WTC11 (cell line): Measurements from ENCODE around the gene CCDC77. TPM values are rescaled to one million over a fixed set of nuclear protein-coding genes. Genes with fewer than 3 reads are reported as not detected.
"Not testable (repeated sequence)": the region's sequence is repeated elsewhere in the genome, so short reads cannot be mapped to it uniquely, and the experiment has no call there.

Experiments
- ATAC-seq: fragments of 200-7000 bp; cut with Tn5 transposase; 2 replicates; pipeline ENCODE4 v1.10.0; 2021; ENCODE audit warnings: mild to moderate bottlenecking, moderate library complexity
- CTCF ChIA-PET: fragments of 300-600 bp; sonication (Branson Sonifier 250); formaldehyde crosslinking; loops from one replicate; lab custom pipeline; 2021; ENCODE audit warnings: antibody characterized with exemption; lab: Charles Lee
- POLR2A ChIA-PET: fragments of 350-600 bp; sonication (Branson Sonifier 250); formaldehyde crosslinking; loops from one replicate; lab custom pipeline; 2021; ENCODE audit warnings: antibody characterized with exemption; lab: Charles Lee
- DNase-seq: peaks from one replicate; pipeline ENCODE4 v3.0.0; 2021; ENCODE audit warnings: low spot score
- H3K27ac Mint-ChIP-seq: 2 replicates; pipeline ENCODE4 v1.8.0; 2021; ENCODE audit warnings: mixed read lengths
- H3K27me3 Mint-ChIP-seq: 2 replicates; pipeline ENCODE4 v1.8.0; 2021; ENCODE audit warnings: low read depth, mild to moderate bottlenecking, moderate library complexity, mixed read lengths
- H3K36me3 Mint-ChIP-seq: 2 replicates; pipeline ENCODE4 v1.8.0; 2021; ENCODE audit warnings: mixed read lengths
- H3K4me1 Mint-ChIP-seq: 2 replicates; pipeline ENCODE4 v1.8.0; 2022; ENCODE audit warnings: mixed read lengths
- H3K4me3 Mint-ChIP-seq: 2 replicates; pipeline ENCODE4 v1.8.0; 2021; ENCODE audit warnings: mild to moderate bottlenecking, moderate library complexity, mixed read lengths
- H3K9me3 Mint-ChIP-seq: 2 replicates; pipeline ENCODE4 v1.8.0; 2021; ENCODE audit warnings: mixed read lengths
- CBFB ChIP-seq: sonication (generic); formaldehyde crosslinking; IDR thresholded peaks from 2 replicates; pipeline ENCODE4 v1.8.1; 2022; ENCODE audit warnings: mild to moderate bottlenecking, low read depth, missing genetic modification reagents
- ETV6 ChIP-seq: sonication (generic); formaldehyde crosslinking; IDR thresholded peaks from 2 replicates; pipeline ENCODE4 v1.8.1; 2022; ENCODE audit warnings: mild to moderate bottlenecking, missing genetic modification reagents
- JUN ChIP-seq: sonication (generic); formaldehyde crosslinking; IDR thresholded peaks from 2 replicates; pipeline ENCODE4 v1.8.0; 2023; ENCODE audit warnings: mild to moderate bottlenecking, missing genetic modification reagents
- NFYB ChIP-seq: sonication (generic); formaldehyde crosslinking; conservative IDR thresholded peaks from 2 replicates; pipeline ENCODE4 v1.8.0; 2022; ENCODE audit warnings: low read depth, missing genetic modification reagents
- NR2C2 ChIP-seq: sonication (generic); formaldehyde crosslinking; IDR thresholded peaks from 2 replicates; pipeline ENCODE4 v1.8.0; 2022; ENCODE audit warnings: mild to moderate bottlenecking, missing genetic modification reagents
- PREB ChIP-seq: sonication (generic); formaldehyde crosslinking; IDR thresholded peaks from 2 replicates; pipeline ENCODE4 v1.8.1; 2022; ENCODE audit warnings: mild to moderate bottlenecking, missing genetic modification reagents, moderate library complexity, borderline replicate concordance
- PRRX2 ChIP-seq: fragments of 250-450 bp; sonication (Bioruptor Pico); IDR thresholded peaks from 2 replicates; pipeline ENCODE4 v1.8.0; 2021; ENCODE audit warnings: mild to moderate bottlenecking
- TEAD1 ChIP-seq: sonication (generic); formaldehyde crosslinking; IDR thresholded peaks from 2 replicates; pipeline ENCODE4 v1.8.0; 2022; ENCODE audit warnings: mild to moderate bottlenecking, missing genetic modification reagents
- ZNF121 ChIP-seq: sonication (generic); formaldehyde crosslinking; IDR thresholded peaks from 2 replicates; pipeline ENCODE4 v1.8.0; 2023; ENCODE audit warnings: missing genetic modification reagents
- ZNF671 ChIP-seq: fragments of 250-450 bp; sonication (Bioruptor Pico); IDR thresholded peaks from 2 replicates; pipeline ENCODE4 v1.8.0; 2021; ENCODE audit warnings: mild to moderate bottlenecking
- total RNA-seq: library from RNA; stranded (reverse); gene quantifications from 3 replicates; pipeline ENCODE4 v1.2.3, GENCODE V29; 2021
- TF ChIP-seq, protein P1 (sequence below): fragments of 250-450 bp; sonication (Bioruptor Pico); IDR thresholded peaks from 2 replicates; pipeline ENCODE4 v1.8.0; 2021; ENCODE audit warnings: mild to moderate bottlenecking
- TF ChIP-seq, protein P2 (sequence below): sonication (generic); formaldehyde crosslinking; conservative IDR thresholded peaks from 2 replicates; pipeline ENCODE4 v1.8.1; 2022; ENCODE audit warnings: mild to moderate bottlenecking, missing genetic modification reagents
- TF ChIP-seq, protein P3 (sequence below): sonication (generic); formaldehyde crosslinking; IDR thresholded peaks from 2 replicates; pipeline ENCODE4 v1.8.1; 2023; ENCODE audit warnings: mild to moderate bottlenecking, moderate library complexity, missing genetic modification reagents
- TF ChIP-seq, protein P4 (sequence below): fragments of 250-450 bp; sonication (Bioruptor Pico); IDR thresholded peaks from 2 replicates; pipeline ENCODE4 v1.9.0; 2021; ENCODE audit warnings: mild to moderate bottlenecking, borderline replicate concordance

CCDC77 gene
- total RNA-seq, 1 experiment from 2014 or later = 24.2 TPM

- TF ChIP-seq CBFB (CRISPR knock-in tag) (no peak), NFYB (CRISPR knock-in tag) (no peak)
- TF ChIP-seq, protein P1, sequence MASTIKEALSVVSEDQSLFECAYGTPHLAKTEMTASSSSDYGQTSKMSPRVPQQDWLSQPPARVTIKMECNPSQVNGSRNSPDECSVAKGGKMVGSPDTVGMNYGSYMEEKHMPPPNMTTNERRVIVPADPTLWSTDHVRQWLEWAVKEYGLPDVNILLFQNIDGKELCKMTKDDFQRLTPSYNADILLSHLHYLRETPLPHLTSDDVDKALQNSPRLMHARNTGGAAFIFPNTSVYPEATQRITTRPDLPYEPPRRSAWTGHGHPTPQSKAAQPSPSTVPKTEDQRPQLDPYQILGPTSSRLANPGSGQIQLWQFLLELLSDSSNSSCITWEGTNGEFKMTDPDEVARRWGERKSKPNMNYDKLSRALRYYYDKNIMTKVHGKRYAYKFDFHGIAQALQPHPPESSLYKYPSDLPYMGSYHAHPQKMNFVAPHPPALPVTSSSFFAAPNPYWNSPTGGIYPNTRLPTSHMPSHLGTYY = no peak
These were observed 33.5 kb upstream of the CCDC77 start (continued) for GRCh38 chr12:367972-368371.

- CTCF ChIA-PET, ATAC-seq, H3K4me1 Mint-ChIP-seq, DNase-seq, H3K27me3 Mint-ChIP-seq, H3K27ac Mint-ChIP-seq, POLR2A ChIA-PET, H3K4me3 Mint-ChIP-seq: not testable (repeated sequence)
- Mint-ChIP-seq H3K36me3 (peaks cover 86% of the 10 kb centered on the region), H3K9me3 (peaks cover 49% of the 10 kb centered on the region)
These were observed 30.5 kb upstream of the CCDC77 start for GRCh38 chr12:370739-371485.

DNA sequence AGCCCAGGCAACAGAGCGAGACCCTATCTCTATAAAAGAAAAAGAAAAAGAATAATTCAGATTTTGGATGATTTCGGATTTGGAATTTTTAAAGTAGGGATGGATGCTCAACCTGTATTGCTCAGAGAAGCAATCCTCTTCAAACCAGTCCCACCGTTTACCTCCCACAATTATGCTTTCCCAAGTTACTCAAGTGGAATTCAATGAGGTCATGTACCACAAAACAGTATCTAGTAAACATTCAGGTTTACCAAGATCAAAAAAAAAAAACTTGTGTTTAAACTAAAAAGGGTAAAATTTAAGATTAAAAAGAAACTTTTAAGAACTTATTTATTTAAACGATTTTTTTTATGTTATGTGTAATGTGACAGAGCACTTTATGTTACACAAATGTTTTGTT is 14.8 kb upstream of the CCDC77 start:
- DNase-seq = no peak
- Mint-ChIP-seq H3K4me1 (peaks cover 20% of the 10 kb centered on the region), H3K27ac (no peak overlapping the region), H3K36me3 (peaks cover 26% of the 10 kb centered on the region), H3K27me3 (no peaks in the 10 kb centered on the region; the same call in 1 of the 2 replicates), H3K9me3 (no peaks in the 10 kb centered on the region), H3K4me3 (no peak overlapping the region; the same call in 1 of the 2 replicates)
- CTCF ChIA-PET = no interaction called here
- TF ChIP-seq, protein P2, sequence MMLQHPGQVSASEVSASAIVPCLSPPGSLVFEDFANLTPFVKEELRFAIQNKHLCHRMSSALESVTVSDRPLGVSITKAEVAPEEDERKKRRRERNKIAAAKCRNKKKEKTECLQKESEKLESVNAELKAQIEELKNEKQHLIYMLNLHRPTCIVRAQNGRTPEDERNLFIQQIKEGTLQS (CRISPR knock-in tag) = no peak
- TF ChIP-seq TEAD1 (CRISPR knock-in tag) (no peak), ZNF121 (no peak), NR2C2 (CRISPR knock-in tag) (no peak), ZNF671 (no peak), PRRX2 (CRISPR knock-in tag) (no peak)
- TF ChIP-seq, protein P3, sequence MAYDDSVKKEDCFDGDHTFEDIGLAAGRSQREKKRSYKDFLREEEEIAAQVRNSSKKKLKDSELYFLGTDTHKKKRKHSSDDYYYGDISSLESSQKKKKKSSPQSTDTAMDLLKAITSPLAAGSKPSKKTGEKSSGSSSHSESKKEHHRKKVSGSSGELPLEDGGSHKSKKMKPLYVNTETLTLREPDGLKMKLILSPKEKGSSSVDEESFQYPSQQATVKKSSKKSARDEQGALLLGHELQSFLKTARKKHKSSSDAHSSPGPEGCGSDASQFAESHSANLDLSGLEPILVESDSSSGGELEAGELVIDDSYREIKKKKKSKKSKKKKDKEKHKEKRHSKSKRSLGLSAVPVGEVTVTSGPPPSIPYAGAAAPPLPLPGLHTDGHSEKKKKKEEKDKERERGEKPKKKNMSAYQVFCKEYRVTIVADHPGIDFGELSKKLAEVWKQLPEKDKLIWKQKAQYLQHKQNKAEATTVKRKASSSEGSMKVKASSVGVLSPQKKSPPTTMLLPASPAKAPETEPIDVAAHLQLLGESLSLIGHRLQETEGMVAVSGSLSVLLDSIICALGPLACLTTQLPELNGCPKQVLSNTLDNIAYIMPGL (CRISPR knock-in tag) = no peak
- TF ChIP-seq, protein P4, sequence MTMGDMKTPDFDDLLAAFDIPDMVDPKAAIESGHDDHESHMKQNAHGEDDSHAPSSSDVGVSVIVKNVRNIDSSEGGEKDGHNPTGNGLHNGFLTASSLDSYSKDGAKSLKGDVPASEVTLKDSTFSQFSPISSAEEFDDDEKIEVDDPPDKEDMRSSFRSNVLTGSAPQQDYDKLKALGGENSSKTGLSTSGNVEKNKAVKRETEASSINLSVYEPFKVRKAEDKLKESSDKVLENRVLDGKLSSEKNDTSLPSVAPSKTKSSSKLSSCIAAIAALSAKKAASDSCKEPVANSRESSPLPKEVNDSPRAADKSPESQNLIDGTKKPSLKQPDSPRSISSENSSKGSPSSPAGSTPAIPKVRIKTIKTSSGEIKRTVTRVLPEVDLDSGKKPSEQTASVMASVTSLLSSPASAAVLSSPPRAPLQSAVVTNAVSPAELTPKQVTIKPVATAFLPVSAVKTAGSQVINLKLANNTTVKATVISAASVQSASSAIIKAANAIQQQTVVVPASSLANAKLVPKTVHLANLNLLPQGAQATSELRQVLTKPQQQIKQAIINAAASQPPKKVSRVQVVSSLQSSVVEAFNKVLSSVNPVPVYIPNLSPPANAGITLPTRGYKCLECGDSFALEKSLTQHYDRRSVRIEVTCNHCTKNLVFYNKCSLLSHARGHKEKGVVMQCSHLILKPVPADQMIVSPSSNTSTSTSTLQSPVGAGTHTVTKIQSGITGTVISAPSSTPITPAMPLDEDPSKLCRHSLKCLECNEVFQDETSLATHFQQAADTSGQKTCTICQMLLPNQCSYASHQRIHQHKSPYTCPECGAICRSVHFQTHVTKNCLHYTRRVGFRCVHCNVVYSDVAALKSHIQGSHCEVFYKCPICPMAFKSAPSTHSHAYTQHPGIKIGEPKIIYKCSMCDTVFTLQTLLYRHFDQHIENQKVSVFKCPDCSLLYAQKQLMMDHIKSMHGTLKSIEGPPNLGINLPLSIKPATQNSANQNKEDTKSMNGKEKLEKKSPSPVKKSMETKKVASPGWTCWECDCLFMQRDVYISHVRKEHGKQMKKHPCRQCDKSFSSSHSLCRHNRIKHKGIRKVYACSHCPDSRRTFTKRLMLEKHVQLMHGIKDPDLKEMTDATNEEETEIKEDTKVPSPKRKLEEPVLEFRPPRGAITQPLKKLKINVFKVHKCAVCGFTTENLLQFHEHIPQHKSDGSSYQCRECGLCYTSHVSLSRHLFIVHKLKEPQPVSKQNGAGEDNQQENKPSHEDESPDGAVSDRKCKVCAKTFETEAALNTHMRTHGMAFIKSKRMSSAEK = no peak
- POLR2A ChIA-PET = no interaction called here
- no peak for ATAC-seq

GRCh38 chr12:388012-388411 is 13.4 kb upstream of the CCDC77 start:
- no peak for ATAC-seq
- no peaks in the 10 kb centered on the region; the same call in 1 of the 2 replicates for H3K27me3 Mint-ChIP-seq
- no peaks in the 10 kb centered on the region for H3K9me3 Mint-ChIP-seq
- peak overlapping the region; percentile 99 for H3K4me3 Mint-ChIP-seq
- peaks cover 20% of the 10 kb centered on the region for H3K4me1 Mint-ChIP-seq
- H3K27ac Mint-ChIP-seq = peak overlapping the region; percentile 96
- no peak for TF ChIP-seq JUN (CRISPR knock-in tag)
- TF ChIP-seq NR2C2 (CRISPR knock-in tag) = no peak
- TF ChIP-seq ETV6 (CRISPR knock-in tag) = no peak
- TF ChIP-seq ZNF671 = no peak
- no peak for TF ChIP-seq PREB
- TF ChIP-seq ZNF121 = no peak
- ChIA-PET CTCF (interaction anchor here (0.8 kb wide), 1 partner anchor 13 kb away, joined by 4 read pairs; the partner anchor contains the start of gene CCDC77), POLR2A (no interaction called here)
- DNase-seq = no peak
- peaks cover 22% of the 10 kb centered on the region for H3K36me3 Mint-ChIP-seq
